Measurements from ENCODE around the gene KIAA0513. TPM values are rescaled to one million over a fixed set of nuclear protein-coding genes. Genes with fewer than 3 reads are reported as not detected.

The KIAA0513 gene
- total RNA-seq, 4 donors from 2014 or later: 18.5 to 41.3 (median 34.5) TPM

DNA sequence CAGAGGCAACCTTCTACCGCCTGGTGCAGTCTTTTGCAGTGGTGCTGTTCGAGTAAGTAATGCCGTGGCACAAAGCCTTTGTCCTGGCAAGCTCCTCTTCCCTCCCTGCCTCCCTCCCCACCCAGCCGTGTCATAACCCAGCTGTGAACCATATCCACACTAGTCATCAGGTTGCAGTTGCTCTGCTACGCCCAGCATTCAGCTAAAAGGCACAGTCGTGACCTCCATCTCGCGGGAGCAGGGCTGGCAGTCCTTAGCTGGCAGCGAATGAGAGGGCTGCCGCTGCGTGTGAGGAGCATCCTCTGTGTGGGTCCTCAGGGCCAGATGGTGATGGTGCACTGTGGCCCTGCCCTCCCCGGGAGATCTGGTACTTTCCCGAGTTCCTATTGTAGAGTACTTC, 45.4 kb downstream of the KIAA0513 start:
- H3K9me3 ChIP-seq: no peaks in the 10 kb centered on the region
- no peak overlapping the region for H3K4me3 ChIP-seq
- DNase-seq: no peak
- intact Hi-C loops (cut with DNase I; ENCODE audit: low total_unique reads) (no loop called here), in situ Hi-C loops (cut with MboI; ENCODE audit: low pct_ligation_motif_present in 1 of 4, low pct_unique_long_range_greater_than_20kb in 1 of 4, low sequenced_read_pairs in 3 of 4) (no loop called here)
- no peak overlapping the region for H3K27ac ChIP-seq
- TF ChIP-seq, protein P1, sequence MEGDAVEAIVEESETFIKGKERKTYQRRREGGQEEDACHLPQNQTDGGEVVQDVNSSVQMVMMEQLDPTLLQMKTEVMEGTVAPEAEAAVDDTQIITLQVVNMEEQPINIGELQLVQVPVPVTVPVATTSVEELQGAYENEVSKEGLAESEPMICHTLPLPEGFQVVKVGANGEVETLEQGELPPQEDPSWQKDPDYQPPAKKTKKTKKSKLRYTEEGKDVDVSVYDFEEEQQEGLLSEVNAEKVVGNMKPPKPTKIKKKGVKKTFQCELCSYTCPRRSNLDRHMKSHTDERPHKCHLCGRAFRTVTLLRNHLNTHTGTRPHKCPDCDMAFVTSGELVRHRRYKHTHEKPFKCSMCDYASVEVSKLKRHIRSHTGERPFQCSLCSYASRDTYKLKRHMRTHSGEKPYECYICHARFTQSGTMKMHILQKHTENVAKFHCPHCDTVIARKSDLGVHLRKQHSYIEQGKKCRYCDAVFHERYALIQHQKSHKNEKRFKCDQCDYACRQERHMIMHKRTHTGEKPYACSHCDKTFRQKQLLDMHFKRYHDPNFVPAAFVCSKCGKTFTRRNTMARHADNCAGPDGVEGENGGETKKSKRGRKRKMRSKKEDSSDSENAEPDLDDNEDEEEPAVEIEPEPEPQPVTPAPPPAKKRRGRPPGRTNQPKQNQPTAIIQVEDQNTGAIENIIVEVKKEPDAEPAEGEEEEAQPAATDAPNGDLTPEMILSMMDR (IDR thresholded peaks at IDR 0.05): no peak
- TF ChIP-seq POLR2A (IDR thresholded peaks at IDR 0.05) (no peak), POLR2AphosphoS5 (IDR thresholded peaks at IDR 0.05) (no peak), EP300 (IDR thresholded peaks at IDR 0.05; ENCODE audit: low read depth) (no peak)
- H3K36me3 ChIP-seq: peaks cover 0 to 13% (median under 1%) of the 10 kb centered on the region in 4 donors
- WGBS, 2 donors (ENCODE audit: low coverage in 1 of 2): 81% methylated on average over 13 of the region's 13 CpGs; no CpG with 5 or more reads in 1 of the 2 donors
- H3K27me3 ChIP-seq: no peaks in the 10 kb centered on the region
- no peaks in the 10 kb centered on the region for H3K4me1 ChIP-seq

DNA sequence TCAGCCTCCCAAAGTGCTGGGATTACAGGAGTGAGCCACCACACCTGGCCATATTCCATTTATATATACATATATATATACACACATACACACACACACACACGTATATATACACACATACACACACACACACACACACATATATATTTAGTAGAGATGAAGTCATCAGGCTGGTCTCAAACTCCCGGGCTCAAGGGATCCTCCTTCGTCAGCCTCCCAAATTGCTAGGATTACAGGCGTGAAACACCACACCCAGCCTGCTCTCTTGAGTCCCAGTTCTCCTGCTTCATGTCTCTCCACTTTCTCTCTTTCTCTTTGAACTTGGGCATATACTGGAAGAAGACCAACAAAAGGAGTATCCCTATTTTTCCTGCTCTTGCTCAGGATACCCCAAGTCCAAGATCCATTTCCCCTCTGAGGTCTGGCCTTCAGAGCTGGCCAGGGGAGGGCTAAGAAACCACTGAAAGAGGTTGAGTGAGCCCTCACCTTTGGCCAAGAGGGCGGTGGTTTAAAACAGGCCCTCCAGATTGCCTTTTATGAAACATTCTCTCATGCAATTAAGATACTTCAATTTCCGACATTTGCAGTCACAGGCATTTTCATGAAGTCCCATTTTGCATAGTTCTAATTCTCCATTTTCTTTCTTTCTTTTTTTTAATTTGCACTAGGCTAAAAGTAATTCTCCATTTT, 46.8 kb downstream of the KIAA0513 start:
- DNase-seq: no peak
- peaks cover 0 to 17% (median 0%) of the 10 kb centered on the region in 4 donors for H3K36me3 ChIP-seq
- no peaks in the 10 kb centered on the region for H3K27me3 ChIP-seq
- H3K4me3 ChIP-seq: no peak overlapping the region
- TF ChIP-seq POLR2A (IDR thresholded peaks at IDR 0.05) (no peak), POLR2AphosphoS5 (IDR thresholded peaks at IDR 0.05) (no peak)
- H3K4me1 ChIP-seq: no peaks in the 10 kb centered on the region
- intact Hi-C loops (cut with DNase I; ENCODE audit: low total_unique reads): no loop called here
- H3K27ac ChIP-seq: peak overlapping the region in 2 of 4 donors; percentile 17 to 32
- H3K9me3 ChIP-seq: no peaks in the 10 kb centered on the region
- in situ Hi-C loops (cut with MboI; ENCODE audit: low pct_ligation_motif_present in 1 of 4, low pct_unique_long_range_greater_than_20kb in 1 of 4, low sequenced_read_pairs in 3 of 4): no loop called here
- WGBS, 2 donors (ENCODE audit: low coverage in 1 of 2): 69 to 73% methylated on average over 5 to 6 of the region's 6 CpGs

DNA sequence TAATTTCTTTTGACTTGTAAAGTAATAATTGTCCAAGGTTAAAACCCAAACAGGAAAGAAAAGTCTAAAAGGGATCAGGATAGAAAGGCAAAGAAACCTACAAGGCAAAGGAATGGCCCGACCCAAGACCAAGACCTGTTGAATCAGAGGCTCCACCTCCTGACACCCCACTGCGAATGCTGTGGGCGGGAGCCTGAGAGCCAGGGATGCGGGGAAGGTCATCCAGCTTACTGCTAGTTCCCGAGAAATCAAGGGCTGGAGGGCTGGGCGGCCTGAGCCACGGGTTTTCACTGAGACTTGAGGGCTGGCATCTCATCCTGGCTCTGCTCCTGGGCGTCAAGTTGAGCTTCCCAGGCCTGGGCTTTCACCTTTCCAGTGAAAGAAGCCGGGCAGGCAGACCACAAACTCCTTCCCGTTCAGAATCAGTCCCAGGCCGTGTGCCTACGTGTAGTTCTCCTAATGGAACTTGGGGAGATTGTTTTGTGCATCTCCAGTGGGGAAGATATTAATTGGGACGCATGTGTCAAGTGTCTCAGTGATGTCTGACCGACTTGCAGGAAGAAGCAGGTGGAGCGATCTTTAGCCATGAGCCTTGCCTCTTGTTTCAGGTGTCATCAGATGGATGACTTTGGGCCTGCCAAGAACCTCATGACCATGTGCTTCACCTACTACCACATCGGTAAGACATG, 47.8 kb downstream of the KIAA0513 start:
- Histone ChIP-seq H3K27me3 (no peaks in the 10 kb centered on the region), H3K36me3 (peaks cover 0 to 17% (median 0%) of the 10 kb centered on the region in 4 donors), H3K9me3 (no peaks in the 10 kb centered on the region), H3K27ac (no peak overlapping the region), H3K4me3 (no peak overlapping the region), H3K4me1 (no peaks in the 10 kb centered on the region)
- TF ChIP-seq EP300 (IDR thresholded peaks at IDR 0.05; ENCODE audit: low read depth): no peak
- TF ChIP-seq POLR2AphosphoS5 (IDR thresholded peaks at IDR 0.05): no peak
- no peak for TF ChIP-seq POLR2A (IDR thresholded peaks at IDR 0.05)
- TF ChIP-seq, protein P1 (IDR thresholded peaks at IDR 0.05): no peak
- in situ Hi-C loops (cut with MboI; ENCODE audit: low pct_ligation_motif_present in 1 of 4, low pct_unique_long_range_greater_than_20kb in 1 of 4, low sequenced_read_pairs in 3 of 4) (no loop called here), intact Hi-C loops (cut with DNase I; ENCODE audit: low total_unique reads) (no loop called here)
- DNase-seq: no peak
- 88 to 97% methylated on average over 6 to 16 of the region's 16 CpGs for WGBS, 2 donors (ENCODE audit: low coverage in 1 of 2)

DNA sequence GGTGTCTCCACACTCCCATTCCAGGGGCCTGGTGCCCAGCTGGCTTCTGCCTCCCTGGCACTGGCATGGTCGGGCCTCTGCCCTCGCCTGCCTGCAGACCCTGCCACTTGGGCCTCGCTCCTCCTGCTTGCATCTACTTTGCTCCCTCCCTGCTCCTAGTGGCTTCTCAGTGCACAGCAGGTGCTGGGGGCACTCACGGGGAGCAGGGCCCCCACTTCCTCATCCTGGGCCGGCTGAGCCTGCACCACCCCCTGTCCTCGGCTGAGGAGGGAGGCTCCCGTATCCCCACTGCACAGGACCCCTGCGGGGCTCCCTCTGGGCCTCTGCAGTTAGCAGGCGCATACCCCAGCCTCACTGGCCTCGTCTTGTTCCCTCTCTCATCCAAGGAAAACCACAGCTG, 49.4 kb downstream of the KIAA0513 start:
- no peak for DNase-seq
- Histone ChIP-seq H3K27ac (no peak overlapping the region), H3K27me3 (no peaks in the 10 kb centered on the region), H3K9me3 (no peaks in the 10 kb centered on the region), H3K4me3 (no peak overlapping the region), H3K36me3 (peaks cover 0 to 17% (median 0%) of the 10 kb centered on the region in 4 donors), H3K4me1 (no peaks in the 10 kb centered on the region)
- intact Hi-C loops (cut with DNase I; ENCODE audit: low total_unique reads) (no loop called here), in situ Hi-C loops (cut with MboI; ENCODE audit: low pct_ligation_motif_present in 1 of 4, low pct_unique_long_range_greater_than_20kb in 1 of 4, low sequenced_read_pairs in 3 of 4) (no loop called here)
- no peak for TF ChIP-seq EP300 (IDR thresholded peaks at IDR 0.05; ENCODE audit: low read depth)
- no peak for TF ChIP-seq POLR2A (IDR thresholded peaks at IDR 0.05)
- TF ChIP-seq POLR2AphosphoS5 (IDR thresholded peaks at IDR 0.05): no peak
- TF ChIP-seq, protein P1 (IDR thresholded peaks at IDR 0.05): no peak
- 81% methylated on average over 10 of the region's 10 CpGs; no CpG with 5 or more reads in 1 of the 2 donors for WGBS, 2 donors (ENCODE audit: low coverage in 1 of 2)
